CD14-positive monocyte (primary cell): ENCODE measurements around the gene PAK5. TPM values are rescaled to one million over a fixed set of nuclear protein-coding genes. Genes with fewer than 3 reads are reported as not detected.
A peak's percentile ranks its signal among the peaks of the same experiment; 100 is the strongest.

ENCODE experiments used
- DNase-seq, 3 donors: peaks; one replicate each; pipeline ENCODE4 v3.0.0-alpha.2; 2011 to 2022
- H2AFZ ChIP-seq: 2 replicates; pipeline ENCODE4 v1.6.0; 2012; ENCODE audit warnings: mild to moderate bottlenecking, low read depth, low read length, inconsistent platforms; ENCODE audit not compliant: insufficient read depth, poor library complexity, severe bottlenecking
- H3K27ac ChIP-seq, 2 donors: 1 replicate in 1 of 2; 2 replicates in 1 of 2; pipeline ENCODE4 v1.5.1; 2012 to 2013; ENCODE audit warnings: low read length in 2 of 2, control low read depth in 1 of 2, inconsistent platforms in 1 of 2, low read depth in 1 of 2, mild to moderate bottlenecking in 1 of 2
- H3K27me3 ChIP-seq, 2 donors: one replicate each; pipeline versions ENCODE4 v1.6.0 to v1.6.1; 2011 to 2013; ENCODE audit warnings: low read length in 2 of 2; ENCODE audit not compliant: control insufficient read depth in 2 of 2, insufficient read depth in 2 of 2
- H3K36me3 ChIP-seq, 2 donors: replicated peaks in 1 of 2; 1 replicate in 1 of 2; 2 replicates in 1 of 2; pipeline versions ENCODE4 v1.5.1 to v1.6.1; 2012 to 2013; ENCODE audit warnings: low read length in 2 of 2, control low read depth in 1 of 2, inconsistent platforms in 1 of 2, mild to moderate bottlenecking in 1 of 2; ENCODE audit not compliant: insufficient read depth in 2 of 2, control insufficient read depth in 1 of 2
- H3K4me1 ChIP-seq, 2 donors: 1 replicate in 1 of 2; 2 replicates in 1 of 2; pipeline versions ENCODE4 v1.5.1 to v1.6.1; 2012 to 2013; ENCODE audit warnings: low read length in 2 of 2, control low read depth in 1 of 2, inconsistent platforms in 1 of 2, mild to moderate bottlenecking in 1 of 2, moderate library complexity in 1 of 2; ENCODE audit not compliant: insufficient read depth in 2 of 2, control insufficient read depth in 1 of 2
- H3K4me2 ChIP-seq: replicated peaks from 2 replicates; pipeline ENCODE3; 2012; ENCODE audit warnings: low read length, moderate library complexity, mild to moderate bottlenecking; ENCODE audit not compliant: poor library complexity, severe bottlenecking; ENCODE audit errors: extremely low read depth
- H3K4me3 ChIP-seq, 3 experiments: fragments of 200-600 bp in 1 of 3; sonication (generic) in 1 of 3; replicated peaks in 1 of 3; 1 replicate in 2 of 3; 2 replicates in 1 of 3; pipeline ENCODE4 v1.5.1; 2011 to 2013; ENCODE audit warnings: low read length in 3 of 3, mild to moderate bottlenecking in 3 of 3, control low read depth in 2 of 3, low read depth in 2 of 3, inconsistent platforms in 1 of 3, moderate library complexity in 1 of 3
- H3K79me2 ChIP-seq: 2 replicates; pipeline ENCODE4 v1.6.0; 2012; ENCODE audit warnings: mild to moderate bottlenecking, control low read depth, inconsistent platforms, low read length, moderate library complexity; ENCODE audit not compliant: insufficient read depth
- H3K9ac ChIP-seq: 2 replicates; pipeline ENCODE4 v1.6.0; 2017; ENCODE audit warnings: low read length, mild to moderate bottlenecking; ENCODE audit not compliant: insufficient read depth, poor library complexity, severe bottlenecking
- H3K9me3 ChIP-seq, 2 donors: replicated peaks in 1 of 2; 1 replicate in 1 of 2; 2 replicates in 1 of 2; pipeline versions ENCODE4 v1.5.1 to v1.6.1; 2012 to 2013; ENCODE audit warnings: low read length in 2 of 2, control low read depth in 1 of 2; ENCODE audit not compliant: control insufficient read depth in 1 of 2, insufficient read depth in 1 of 2
- H4K20me1 ChIP-seq: 2 replicates; pipeline ENCODE4 v1.6.0; 2012; ENCODE audit warnings: mild to moderate bottlenecking, low read length, control low read depth, moderate library complexity; ENCODE audit not compliant: insufficient read depth
- H3K27ac Mint-ChIP-seq, 7 donors: one replicate each; pipeline ENCODE4 v1.8.0; 2020; ENCODE audit warnings: mild to moderate bottlenecking in 7 of 7, mixed read lengths in 7 of 7, moderate library complexity in 6 of 7, inconsistent platforms in 2 of 7
- H3K27me3 Mint-ChIP-seq, 3 donors: one replicate each; pipeline ENCODE4 v1.8.0; 2021 to 2022; ENCODE audit warnings: low read depth in 3 of 3, mild to moderate bottlenecking in 3 of 3, mixed read lengths in 3 of 3, moderate library complexity in 3 of 3, inconsistent platforms in 1 of 3
- H3K36me3 Mint-ChIP-seq, 2 donors: one replicate each; pipeline ENCODE4 v1.8.0; 2020; ENCODE audit warnings: mixed read lengths in 2 of 2, inconsistent platforms in 1 of 2, mild to moderate bottlenecking in 1 of 2
- H3K4me1 Mint-ChIP-seq: one replicate; pipeline ENCODE4 v1.8.0; 2020; ENCODE audit warnings: mild to moderate bottlenecking, mixed read lengths
- H3K4me3 Mint-ChIP-seq, 2 donors: one replicate each; pipeline ENCODE4 v1.8.0; 2020; ENCODE audit warnings: mild to moderate bottlenecking in 2 of 2, mixed read lengths in 2 of 2, moderate library complexity in 1 of 2
- H3K9me3 Mint-ChIP-seq, 7 donors: one replicate each; pipeline ENCODE4 v1.8.0; 2020 to 2022; ENCODE audit warnings: mixed read lengths in 7 of 7, mild to moderate bottlenecking in 6 of 7, moderate library complexity in 6 of 7, inconsistent platforms in 2 of 7
- WGBS: methylation state at CpG from one replicate; pipeline ENCODE4 v1.1.5; 2013; ENCODE audit warnings: missing lambda C conversion rate; ENCODE audit not compliant: insufficient coverage; 5-methylcytosine and 5-hydroxymethylcytosine counted together
- intact Hi-C, 2 donors: fragments of 100-400 bp; cut with micrococcal nuclease; formaldehyde crosslinking; loops; one replicate each; pipeline versions ENCODE4 v1.15.0 to v1.15.1; 2023
- polyA minus RNA-seq: library from RNA; depleted of rRNA, polyadenylated mRNA; stranded (reverse); fragments of >200 nt; gene quantifications from 2 replicates; pipeline ENCODE4 v1.2.3, GENCODE V29; 2012
- polyA plus RNA-seq, 3 donors: library from polyadenylated mRNA; depleted of rRNA in 1 of 3; unstranded in 2 of 3; stranded (reverse) in 1 of 3; fragments of 300-500 nt in 2 of 3; fragments of >200 nt in 1 of 3; fragmentation: Illumina TruSeq in 2 of 3; gene quantifications; 1 replicate in 2 of 3; 2 replicates in 1 of 3; pipeline ENCODE4 v1.2.3, GENCODE V29; 2012 to 2021
- total RNA-seq, 12 experiments: library from RNA in 1 of 12; stranded (reverse) in 1 of 12; fragments of 120-200 nt in 1 of 12; gene quantifications; one replicate each; pipeline ENCODE4 v1.2.4 and lab custom pipeline; 2013 to 2026; ENCODE audit warnings: mixed read lengths in 6 of 12, inconsistent platforms in 1 of 12
- TF ChIP-seq, protein P1 (sequence below): fragments of 200-600 bp; IDR thresholded peaks from one replicate; pipeline ENCODE4 v1.8.0; 2022; ENCODE audit warnings: antibody characterized with exemption, mild to moderate bottlenecking

PAK5 gene
- 0.08 TPM for total RNA-seq (2013)
- polyA plus RNA-seq: not detected
- not detected in 2 replicates for polyA minus RNA-seq
- total RNA-seq (lab: John Stamatoyannopoulos, UW): 0 to 2.6 (median 0.08) reads per million in 11 experiments

DNA sequence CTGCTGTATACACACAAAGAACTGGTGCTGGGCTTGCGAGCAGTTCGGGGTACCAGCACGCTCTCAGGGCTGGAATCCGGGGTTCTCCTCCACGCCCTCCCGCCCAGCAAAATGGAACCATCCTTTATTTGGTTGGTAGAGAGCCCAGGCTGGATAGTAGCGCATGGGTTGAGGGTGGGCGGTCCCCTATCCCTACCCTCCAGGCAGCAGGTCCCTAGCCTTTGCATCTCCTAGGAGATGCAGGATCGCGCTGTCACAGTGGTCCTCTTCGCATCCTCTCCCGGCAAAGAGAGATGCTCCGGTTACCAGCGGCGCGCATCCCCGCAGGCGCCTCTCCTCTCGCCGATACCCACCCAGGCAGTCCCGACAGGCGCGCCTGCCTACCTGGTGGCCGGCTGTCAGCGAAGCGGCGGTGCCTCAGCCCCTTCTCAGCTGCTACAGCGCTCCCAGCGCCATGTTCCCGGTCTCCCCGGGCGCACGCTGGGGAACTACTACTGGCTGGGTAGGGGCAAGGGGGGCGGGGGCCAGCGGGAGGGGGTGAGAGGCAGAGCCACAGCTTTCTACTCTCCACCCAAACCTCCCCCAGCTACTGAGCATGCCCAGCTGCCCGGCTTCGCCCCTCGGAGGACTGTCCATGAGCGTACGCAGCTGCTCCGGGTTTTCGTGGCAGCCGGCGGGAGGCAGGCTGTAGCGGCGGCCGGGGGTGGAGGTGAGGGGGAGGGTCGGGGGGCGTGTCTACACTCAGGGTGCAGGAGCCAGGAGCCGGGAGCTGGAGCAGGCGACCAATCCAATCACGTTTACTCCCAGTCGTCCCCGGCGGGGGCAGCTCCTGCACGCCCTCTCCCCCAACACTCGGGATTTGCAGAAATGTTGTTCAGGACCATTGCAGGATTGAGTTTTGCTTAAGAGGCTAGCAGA, at the start of gene PAK5:
PAK5 (minus strand) TSS at position 699 of the 918 bp plus-strand sequence. CDS start 194,748 bp downstream, outside the sequence.
- H3K4me3 Mint-ChIP-seq: peak within 1 kb of the TSS in 1 of 2 donors; percentile 73
- no peaks in the 10 kb centered on the region for H3K4me1 Mint-ChIP-seq
- H2AFZ ChIP-seq: no peak within 1 kb of the TSS
- no peaks in the 10 kb centered on the region for H3K4me1 ChIP-seq
- DNase-seq: no peak
- intact Hi-C loops: no loop called here
- H3K9me3 ChIP-seq: peaks cover 0 to 2% of the 10 kb centered on the region in 2 donors
- WGBS: 4% methylated on average over 16 of the region's 57 CpGs
- no peak within 1 kb of the TSS for H3K4me2 ChIP-seq
- peaks cover 0 to 2% of the 10 kb centered on the region in 2 donors for H3K36me3 Mint-ChIP-seq
- no peak within 1 kb of the TSS for H3K27ac Mint-ChIP-seq
- no peak within 1 kb of the TSS for H3K9ac ChIP-seq
- no peak within 1 kb of the TSS for H3K4me3 ChIP-seq
- H4K20me1 ChIP-seq: no peaks in the 10 kb centered on the region
- no peak within 1 kb of the TSS for H3K27ac ChIP-seq
- no peaks in the 10 kb centered on the region for H3K36me3 ChIP-seq
- peaks cover 0 to 10% (median 7%) of the 10 kb centered on the region in 7 donors for H3K9me3 Mint-ChIP-seq
- TF ChIP-seq, protein P1, sequence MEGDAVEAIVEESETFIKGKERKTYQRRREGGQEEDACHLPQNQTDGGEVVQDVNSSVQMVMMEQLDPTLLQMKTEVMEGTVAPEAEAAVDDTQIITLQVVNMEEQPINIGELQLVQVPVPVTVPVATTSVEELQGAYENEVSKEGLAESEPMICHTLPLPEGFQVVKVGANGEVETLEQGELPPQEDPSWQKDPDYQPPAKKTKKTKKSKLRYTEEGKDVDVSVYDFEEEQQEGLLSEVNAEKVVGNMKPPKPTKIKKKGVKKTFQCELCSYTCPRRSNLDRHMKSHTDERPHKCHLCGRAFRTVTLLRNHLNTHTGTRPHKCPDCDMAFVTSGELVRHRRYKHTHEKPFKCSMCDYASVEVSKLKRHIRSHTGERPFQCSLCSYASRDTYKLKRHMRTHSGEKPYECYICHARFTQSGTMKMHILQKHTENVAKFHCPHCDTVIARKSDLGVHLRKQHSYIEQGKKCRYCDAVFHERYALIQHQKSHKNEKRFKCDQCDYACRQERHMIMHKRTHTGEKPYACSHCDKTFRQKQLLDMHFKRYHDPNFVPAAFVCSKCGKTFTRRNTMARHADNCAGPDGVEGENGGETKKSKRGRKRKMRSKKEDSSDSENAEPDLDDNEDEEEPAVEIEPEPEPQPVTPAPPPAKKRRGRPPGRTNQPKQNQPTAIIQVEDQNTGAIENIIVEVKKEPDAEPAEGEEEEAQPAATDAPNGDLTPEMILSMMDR: no peak
- H3K27me3 ChIP-seq: peaks cover 14 to 34% of the 10 kb centered on the region in 2 donors
- H3K79me2 ChIP-seq: no peaks in the 10 kb centered on the region
- H3K27me3 Mint-ChIP-seq: peaks cover 15 to 33% (median 32%) of the 10 kb centered on the region in 3 donors

DNA sequence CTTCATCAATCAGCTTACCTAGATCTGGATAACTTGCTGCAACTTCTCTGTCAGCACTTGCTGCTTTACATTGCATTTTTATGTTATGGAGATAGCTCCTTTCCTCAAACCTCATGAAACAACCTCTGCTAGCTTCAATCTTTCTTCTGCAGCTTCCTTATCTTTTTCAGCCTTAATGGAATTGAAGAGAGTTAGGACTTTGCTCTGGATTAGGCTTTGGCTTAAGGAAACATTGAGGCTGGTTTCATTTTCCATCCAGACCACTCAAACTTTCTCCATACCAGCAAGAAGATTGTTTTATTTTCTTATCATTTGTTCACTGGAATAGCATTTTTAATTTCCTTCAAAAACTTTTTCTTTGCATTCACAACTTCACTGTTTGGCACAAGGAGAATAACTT, 48.8 kb upstream of the PAK5 start:
- H3K79me2 ChIP-seq: no peaks in the 10 kb centered on the region
- H3K36me3 Mint-ChIP-seq: no peaks in the 10 kb centered on the region
- no peak overlapping the region for H3K9ac ChIP-seq
- H3K27me3 Mint-ChIP-seq: peaks cover 0 to 3% (median 1%) of the 10 kb centered on the region in 3 donors
- H3K4me1 ChIP-seq: no peaks in the 10 kb centered on the region
- H3K4me2 ChIP-seq: no peak overlapping the region
- H3K27ac ChIP-seq: no peak overlapping the region
- H3K9me3 Mint-ChIP-seq: peaks cover 0 to 9% (median 2%) of the 10 kb centered on the region in 7 donors
- intact Hi-C loops: no loop called here
- no peaks in the 10 kb centered on the region for H3K9me3 ChIP-seq
- H3K4me1 Mint-ChIP-seq: peaks cover 2% of the 10 kb centered on the region
- H2AFZ ChIP-seq: no peak overlapping the region
- no peak overlapping the region for H3K27ac Mint-ChIP-seq
- no peaks in the 10 kb centered on the region for H3K36me3 ChIP-seq
- no peak overlapping the region for H3K4me3 Mint-ChIP-seq
- DNase-seq: no peak
- TF ChIP-seq, protein P1: no peak
- no peaks in the 10 kb centered on the region for H4K20me1 ChIP-seq
- H3K27me3 ChIP-seq: no peaks in the 10 kb centered on the region
- no peak overlapping the region for H3K4me3 ChIP-seq
